Common myeloid progenitor, CD34-positive (primary cell): ENCODE data around the gene TNFAIP8L3.
"Not testable (repeated sequence)": the region's sequence is repeated elsewhere in the genome, so short reads cannot be mapped to it uniquely, and the experiment has no call there.

Experiments used
- CTCF ChIA-PET: fragments of 350-600 bp; sonication (Branson Sonifier 250); formaldehyde crosslinking; loops from one replicate; lab custom pipeline; 2021; ENCODE audit warnings: antibody characterized with exemption; lab: Charles Lee
- POLR2A ChIA-PET: fragments of 350-600 bp; sonication (Branson Sonifier 250); formaldehyde crosslinking; loops from one replicate; lab custom pipeline; 2021; ENCODE audit warnings: antibody characterized with exemption; lab: Charles Lee
- DNase-seq, 3 donors: peaks; one replicate each; pipeline versions ENCODE4 v3.0.0 to v3.0.0-alpha.2; 2013
- H3K27ac ChIP-seq, 2 experiments: 1 replicate in 1 of 2; 2 replicates in 1 of 2; pipeline ENCODE4 v1.7.0; 2013; ENCODE audit warnings: inconsistent platforms in 2 of 2, low read length in 2 of 2, mild to moderate bottlenecking in 2 of 2, low read depth in 1 of 2, moderate library complexity in 1 of 2; ENCODE audit not compliant: severe bottlenecking in 2 of 2, insufficient read depth in 1 of 2, poor library complexity in 1 of 2
- H3K27me3 ChIP-seq, 5 experiments: replicated peaks in 2 of 5; 1 replicate in 3 of 5; 2 replicates in 2 of 5; pipeline versions ENCODE4 v1.6.1 to v1.7.0; 2013; ENCODE audit warnings: low read length in 4 of 5, mild to moderate bottlenecking in 2 of 5, moderate library complexity in 2 of 5, inconsistent platforms in 1 of 5; ENCODE audit not compliant: insufficient read depth in 5 of 5, control insufficient read depth in 4 of 5
- H3K36me3 ChIP-seq, 4 experiments: 1 replicate in 2 of 4; 2 replicates in 2 of 4; pipeline versions ENCODE4 v1.6.1 to v1.7.0; 2013; ENCODE audit warnings: low read length in 3 of 4, control low read depth in 1 of 4, mild to moderate bottlenecking in 1 of 4; ENCODE audit not compliant: control insufficient read depth in 4 of 4, insufficient read depth in 4 of 4
- H3K4me1 ChIP-seq, 4 experiments: 1 replicate in 3 of 4; 2 replicates in 1 of 4; pipeline versions ENCODE4 v1.6.1 to v1.7.1; 2013; ENCODE audit warnings: low read length in 3 of 4, mild to moderate bottlenecking in 3 of 4, control low read depth in 1 of 4, inconsistent platforms in 1 of 4, moderate library complexity in 1 of 4; ENCODE audit not compliant: control insufficient read depth in 4 of 4, insufficient read depth in 4 of 4; ENCODE audit errors: control extremely low read depth in 1 of 4
- H3K4me3 ChIP-seq, 7 experiments: 1 replicate in 4 of 7; 2 replicates in 3 of 7; pipeline versions ENCODE4 v1.5.1 to v1.7.0; 2013; ENCODE audit warnings: mild to moderate bottlenecking in 7 of 7, low read length in 6 of 7, moderate library complexity in 6 of 7, inconsistent platforms in 2 of 7, low read depth in 2 of 7, control low read depth in 1 of 7; ENCODE audit not compliant: insufficient read depth in 4 of 7, control insufficient read depth in 1 of 7; ENCODE audit errors: extremely low read depth in 1 of 7
- H3K9me3 ChIP-seq, 5 experiments: 1 replicate in 4 of 5; 2 replicates in 1 of 5; pipeline versions ENCODE4 v1.6.1 to v1.7.1; 2013; ENCODE audit warnings: low read length in 4 of 5, mild to moderate bottlenecking in 2 of 5, inconsistent platforms in 1 of 5, low read depth in 1 of 5, moderate library complexity in 1 of 5; ENCODE audit not compliant: control insufficient read depth in 4 of 5, insufficient read depth in 2 of 5; ENCODE audit errors: control extremely low read depth in 1 of 5
- WGBS: methylation state at CpG from one replicate; pipeline ENCODE4 v1.1.5; 2013; ENCODE audit not compliant: insufficient coverage; 5-methylcytosine and 5-hydroxymethylcytosine counted together

TNFAIP8L3 gene

GRCh38 chr15:51129535-51130188 is 35.0 kb upstream of the TNFAIP8L3 start:
- POLR2A ChIA-PET: no interaction called here
- peaks cover 0 to 5% (median 0%) of the 10 kb centered on the region in 5 experiments for H3K27me3 ChIP-seq

GRCh38 chr15:51128701-51129100 is 34.0 kb upstream of the TNFAIP8L3 start:
- 83% methylated on average over 1 of the region's 2 CpGs for WGBS
- POLR2A ChIA-PET: no interaction called here
- Histone ChIP-seq H3K9me3 (peaks cover 0 to 2% (median 0%) of the 10 kb centered on the region in 5 experiments), H3K4me3 (no peak overlapping the region), H3K27me3 (peaks cover 0 to 2% (median 0%) of the 10 kb centered on the region in 5 experiments), H3K36me3 (no peaks in the 10 kb centered on the region), H3K4me1 (peaks cover 0 to 10% (median 4%) of the 10 kb centered on the region in 4 experiments), H3K27ac (no peak overlapping the region)
- no peak for DNase-seq
- CTCF ChIA-PET: interaction anchor here (1.1 to 1.2 kb wide), 2 partner anchors 34 to 38 kb away, joined by 3 to 4 read pairs; no protein-coding TSS in a partner anchor

More at GRCh38 chr15:51129535-51130188, 35.0 kb upstream of the TNFAIP8L3 start:
- Histone ChIP-seq H3K4me1 (peaks cover 0 to 10% (median 4%) of the 10 kb centered on the region in 4 experiments), H3K4me3 (no peak overlapping the region), H3K27ac (no peak overlapping the region), H3K36me3 (no peaks in the 10 kb centered on the region), H3K9me3 (no peaks in the 10 kb centered on the region)
- CTCF ChIA-PET: interaction anchor here (1.2 kb wide), 1 partner anchor 33 kb away, joined by 3 read pairs; no protein-coding TSS in a partner anchor
- WGBS: 100% methylated on average over 2 of the region's 5 CpGs
- DNase-seq: no peak

- H3K4me1 ChIP-seq: peaks cover 0 to 10% (median 4%) of the 10 kb centered on the region in 4 experiments
- no peak overlapping the region for H3K27ac ChIP-seq
- H3K27me3 ChIP-seq: no peaks in the 10 kb centered on the region
- ChIA-PET POLR2A (no interaction called here), CTCF (no interaction called here)
- H3K9me3 ChIP-seq: peaks cover 0 to 5% (median 0%) of the 10 kb centered on the region in 5 experiments
- no peaks in the 10 kb centered on the region for H3K36me3 ChIP-seq
- H3K4me3 ChIP-seq: no peak overlapping the region
- DNase-seq: peak in 2 of 3 donors; percentile 62 to 70
- whole genome bisulfite sequencing: 5% methylated on average over 3 of the region's 3 CpGs
These were observed 32.1 kb upstream of the TNFAIP8L3 start for GRCh38 chr15:51126842-51127241.

- CTCF ChIA-PET, H3K27me3 ChIP-seq, H3K4me3 ChIP-seq, H3K4me1 ChIP-seq, H3K36me3 ChIP-seq, DNase-seq, H3K27ac ChIP-seq, H3K9me3 ChIP-seq: not testable (repeated sequence)
- POLR2A ChIA-PET: interaction anchor here (0.7 kb wide), 1 partner anchor 164 kb away, joined by 3 read pairs; no protein-coding TSS in a partner anchor
These were observed 28.3 kb upstream of the TNFAIP8L3 start for GRCh38 chr15:51123002-51123401.

- H3K27ac ChIP-seq: no peak overlapping the region
- WGBS: no CpG with 5 or more reads among the region's 1 CpG
These were observed 27.0 kb upstream of the TNFAIP8L3 start for GRCh38 chr15:51121631-51122225.

GRCh38 chr15:51121118-51121517 is 26.4 kb upstream of the TNFAIP8L3 start:
- peaks cover 0 to 5% (median 0%) of the 10 kb centered on the region in 5 experiments for H3K9me3 ChIP-seq
- ChIA-PET POLR2A (no interaction called here), CTCF (no interaction called here)
- DNase-seq: peak in 2 of 3 donors; percentile 38 to 39
- WGBS: 93% methylated on average over 1 of the region's 2 CpGs
- H3K4me3 ChIP-seq: no peak overlapping the region
- H3K36me3 ChIP-seq: no peaks in the 10 kb centered on the region
- H3K27me3 ChIP-seq: no peaks in the 10 kb centered on the region
- no peaks in the 10 kb centered on the region for H3K4me1 ChIP-seq
- no peak overlapping the region for H3K27ac ChIP-seq

More at GRCh38 chr15:51121631-51122225, 27.0 kb upstream of the TNFAIP8L3 start:
- Histone ChIP-seq H3K36me3 (no peaks in the 10 kb centered on the region), H3K4me1 (peaks cover 0 to 4% (median 2%) of the 10 kb centered on the region in 4 experiments), H3K9me3 (peaks cover 0 to 5% (median 0%) of the 10 kb centered on the region in 5 experiments), H3K27me3 (no peaks in the 10 kb centered on the region), H3K4me3 (no peak overlapping the region)
- DNase-seq: no peak
- CTCF ChIA-PET: no interaction called here
- POLR2A ChIA-PET: no interaction called here

GRCh38 chr15:51119120-51119519 is 24.4 kb upstream of the TNFAIP8L3 start:
- POLR2A ChIA-PET: no interaction called here
- 94% methylated on average over 2 of the region's 3 CpGs for WGBS

More at GRCh38 chr15:51119120-51119519, 24.4 kb upstream of the TNFAIP8L3 start:
- Histone ChIP-seq H3K4me1 (no peaks in the 10 kb centered on the region), H3K4me3 (no peak overlapping the region), H3K9me3 (peaks cover 0 to 3% (median 0%) of the 10 kb centered on the region in 5 experiments), H3K27ac (no peak overlapping the region), H3K36me3 (no peaks in the 10 kb centered on the region), H3K27me3 (no peaks in the 10 kb centered on the region)
- DNase-seq: no peak
- CTCF ChIA-PET: no interaction called here
